Measurements from ENCODE around the gene IMP3. TPM values are rescaled to one million over a fixed set of nuclear protein-coding genes. Genes with fewer than 3 reads are reported as not detected.
A peak's percentile ranks its signal among the peaks of the same experiment; 100 is the strongest.

The IMP3 gene
- total and polyA plus RNA-seq, 9 of the 15 experiments (the other 6 are each of a cell fraction or from before 2014, with no cell fraction given), result 14.5 to 160 (median 74.4) TPM

DNA sequence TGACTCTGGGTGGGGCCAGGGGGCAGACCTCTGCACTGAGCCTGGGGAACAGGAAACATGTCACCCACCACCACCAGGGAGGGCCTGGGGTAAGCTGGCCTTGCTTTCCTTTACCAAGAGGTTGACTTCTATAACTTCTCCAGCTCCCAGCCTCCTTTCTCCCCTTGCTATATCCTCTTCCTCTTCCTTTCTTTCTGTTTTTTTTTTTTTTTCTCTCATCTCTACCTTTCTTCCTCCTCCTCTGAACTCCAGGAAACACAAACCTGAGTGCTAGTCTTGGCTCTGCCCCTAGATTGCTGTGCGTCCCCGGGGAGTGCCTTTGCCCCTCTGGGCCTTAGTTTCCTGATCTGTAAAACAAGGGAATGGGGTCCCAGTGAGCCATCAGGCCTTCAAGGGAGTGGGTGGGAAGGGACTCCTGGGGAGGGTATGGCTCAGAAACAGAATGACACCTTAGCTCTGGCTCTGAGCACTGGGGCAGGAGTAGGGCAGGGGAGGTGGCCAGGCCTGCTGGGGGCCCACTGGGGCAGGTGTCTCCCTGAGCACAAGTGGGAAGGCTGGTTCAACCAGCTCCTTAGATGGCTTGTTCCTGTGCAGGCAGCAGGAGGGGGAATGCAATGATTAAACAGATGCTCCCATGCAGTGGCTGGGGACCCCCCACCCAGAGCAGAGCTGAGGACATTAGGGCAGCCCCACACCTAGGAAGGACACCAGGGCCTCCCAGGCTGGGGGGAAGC lies 12.0 kb upstream of the IMP3 start (continued):
- peak; percentile 42; the same call in 1 of the 2 replicates for TF ChIP-seq ZBTB40 (IDR thresholded peaks at IDR 0.05)
- no peak for TF ChIP-seq ZBTB40 (CRISPR knock-in tag; IDR thresholded peaks at IDR 0.05)
- TF ChIP-seq TAF1 (IDR thresholded peaks at IDR 0.05; ENCODE audit: control insufficient read depth, extremely low read depth, insufficient read depth, low read length, severe bottlenecking), result no peak
- TF ChIP-seq FOXP1 (CRISPR knock-in tag; IDR thresholded peaks at IDR 0.05), result 0 out of 2 replicates have a peak, but pooled peaks have one; percentile 51
- no peak for TF ChIP-seq ILF3 (IDR thresholded peaks at IDR 0.05; ENCODE audit: borderline replicate concordance)
- no peak for TF ChIP-seq CCNT2 (IDR thresholded peaks at IDR 0.05; ENCODE audit: borderline replicate concordance, extremely low read depth, insufficient read length, low read depth, low read length)
- no peak for TF ChIP-seq MAFK (IDR thresholded peaks at IDR 0.05; ENCODE audit: low read length)
- TF ChIP-seq, protein P1, sequence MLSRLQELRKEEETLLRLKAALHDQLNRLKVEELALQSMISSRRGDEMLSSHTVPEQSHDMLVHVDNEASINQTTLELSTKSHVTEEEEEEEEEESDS (CRISPR knock-in tag; IDR thresholded peaks at IDR 0.05), result no peak
- peak; percentile 82 for TF ChIP-seq HDGF (IDR thresholded peaks at IDR 0.05)
- no peak for TF ChIP-seq ZNF121 (CRISPR knock-in tag; conservative IDR thresholded peaks at IDR 0.05)
- no peak for TF ChIP-seq ZNF12 (CRISPR knock-in tag; IDR thresholded peaks at IDR 0.05)
- TF ChIP-seq MYNN (IDR thresholded peaks at IDR 0.05), result no peak
- no peak for TF ChIP-seq MYNN (CRISPR knock-in tag; IDR thresholded peaks at IDR 0.05)
- no peak for TF ChIP-seq MXI1 (IDR thresholded peaks at IDR 0.05; ENCODE audit: low read depth, low read length)
- TF ChIP-seq, protein P2, sequence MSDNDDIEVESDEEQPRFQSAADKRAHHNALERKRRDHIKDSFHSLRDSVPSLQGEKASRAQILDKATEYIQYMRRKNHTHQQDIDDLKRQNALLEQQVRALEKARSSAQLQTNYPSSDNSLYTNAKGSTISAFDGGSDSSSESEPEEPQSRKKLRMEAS (CRISPR knock-in tag; IDR thresholded peaks at IDR 0.05), result 0 out of 2 replicates have a peak, but pooled peaks have one; percentile 10
- TF ChIP-seq NCOA6 (IDR thresholded peaks at IDR 0.05), result no peak
- TF ChIP-seq, protein P3, sequence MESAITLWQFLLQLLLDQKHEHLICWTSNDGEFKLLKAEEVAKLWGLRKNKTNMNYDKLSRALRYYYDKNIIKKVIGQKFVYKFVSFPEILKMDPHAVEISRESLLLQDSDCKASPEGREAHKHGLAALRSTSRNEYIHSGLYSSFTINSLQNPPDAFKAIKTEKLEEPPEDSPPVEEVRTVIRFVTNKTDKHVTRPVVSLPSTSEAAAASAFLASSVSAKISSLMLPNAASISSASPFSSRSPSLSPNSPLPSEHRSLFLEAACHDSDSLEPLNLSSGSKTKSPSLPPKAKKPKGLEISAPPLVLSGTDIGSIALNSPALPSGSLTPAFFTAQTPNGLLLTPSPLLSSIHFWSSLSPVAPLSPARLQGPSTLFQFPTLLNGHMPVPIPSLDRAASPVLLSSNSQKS (CRISPR knock-in tag; IDR thresholded peaks at IDR 0.05), result no peak
- peak in 1 of 2 experiments; percentile 19; a peak in 1 of 4 replicates for TF ChIP-seq RCOR1 (IDR thresholded peaks at IDR 0.05; ENCODE audit: borderline replicate concordance in 1 of 2, low read depth in 2 of 2, low read length in 2 of 2)
- no peak for TF ChIP-seq ZNF217 (CRISPR knock-in tag; IDR thresholded peaks at IDR 0.05)
